Measurements from ENCODE around the gene PEAK1.

DNA sequence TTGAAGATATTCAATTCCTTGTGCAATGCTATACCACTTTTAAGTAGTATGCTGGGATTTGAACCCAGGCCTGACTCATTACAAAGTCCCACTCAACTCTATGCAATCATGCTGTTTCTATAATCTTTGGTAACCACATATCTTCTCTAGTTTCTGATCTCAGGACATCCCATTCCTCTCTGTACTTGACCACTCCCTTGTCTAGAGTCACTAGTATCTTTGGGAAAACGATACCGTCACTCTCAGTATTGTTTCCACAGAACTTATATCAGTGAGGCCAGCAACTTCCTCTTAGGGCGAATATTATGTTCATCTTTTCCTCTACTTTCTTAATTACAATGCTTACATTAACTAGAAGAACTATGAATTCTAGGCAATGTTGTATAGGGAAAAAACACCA lies 211.7 kb downstream of the PEAK1 start:
- TF ChIP-seq EZH2phosphoT487 (IDR thresholded peaks at IDR 0.05; ENCODE audit: unreplicated experiment), result no peak
- TF ChIP-seq EZH2 (IDR thresholded peaks at IDR 0.05; ENCODE audit: low read depth, unreplicated experiment), result no peak
- TF ChIP-seq, protein P1, sequence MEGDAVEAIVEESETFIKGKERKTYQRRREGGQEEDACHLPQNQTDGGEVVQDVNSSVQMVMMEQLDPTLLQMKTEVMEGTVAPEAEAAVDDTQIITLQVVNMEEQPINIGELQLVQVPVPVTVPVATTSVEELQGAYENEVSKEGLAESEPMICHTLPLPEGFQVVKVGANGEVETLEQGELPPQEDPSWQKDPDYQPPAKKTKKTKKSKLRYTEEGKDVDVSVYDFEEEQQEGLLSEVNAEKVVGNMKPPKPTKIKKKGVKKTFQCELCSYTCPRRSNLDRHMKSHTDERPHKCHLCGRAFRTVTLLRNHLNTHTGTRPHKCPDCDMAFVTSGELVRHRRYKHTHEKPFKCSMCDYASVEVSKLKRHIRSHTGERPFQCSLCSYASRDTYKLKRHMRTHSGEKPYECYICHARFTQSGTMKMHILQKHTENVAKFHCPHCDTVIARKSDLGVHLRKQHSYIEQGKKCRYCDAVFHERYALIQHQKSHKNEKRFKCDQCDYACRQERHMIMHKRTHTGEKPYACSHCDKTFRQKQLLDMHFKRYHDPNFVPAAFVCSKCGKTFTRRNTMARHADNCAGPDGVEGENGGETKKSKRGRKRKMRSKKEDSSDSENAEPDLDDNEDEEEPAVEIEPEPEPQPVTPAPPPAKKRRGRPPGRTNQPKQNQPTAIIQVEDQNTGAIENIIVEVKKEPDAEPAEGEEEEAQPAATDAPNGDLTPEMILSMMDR (conservative IDR thresholded peaks at IDR 0.05; ENCODE audit: low read depth in 2 of 2), result no peak
- TF ChIP-seq ZNF331 (CRISPR knock-in tag; IDR thresholded peaks at IDR 0.05; ENCODE audit: low read depth), result no peak
